VCaP (cell line): ENCODE data around the gene KDM4B.
A peak's percentile ranks its signal among the peaks of the same experiment; 100 is the strongest.

Experiments used
- H3K27ac ChIP-seq: fragments of 450-650 bp; 2 replicates; pipeline ENCODE4 v1.5.1; 2017
- CTCF ChIP-seq: fragments of 450-650 bp; conservative IDR thresholded peaks from 2 replicates; pipeline ENCODE4 v1.5.1; 2017; ENCODE audit warnings: mild to moderate bottlenecking, moderate library complexity

Gene KDM4B

DNA sequence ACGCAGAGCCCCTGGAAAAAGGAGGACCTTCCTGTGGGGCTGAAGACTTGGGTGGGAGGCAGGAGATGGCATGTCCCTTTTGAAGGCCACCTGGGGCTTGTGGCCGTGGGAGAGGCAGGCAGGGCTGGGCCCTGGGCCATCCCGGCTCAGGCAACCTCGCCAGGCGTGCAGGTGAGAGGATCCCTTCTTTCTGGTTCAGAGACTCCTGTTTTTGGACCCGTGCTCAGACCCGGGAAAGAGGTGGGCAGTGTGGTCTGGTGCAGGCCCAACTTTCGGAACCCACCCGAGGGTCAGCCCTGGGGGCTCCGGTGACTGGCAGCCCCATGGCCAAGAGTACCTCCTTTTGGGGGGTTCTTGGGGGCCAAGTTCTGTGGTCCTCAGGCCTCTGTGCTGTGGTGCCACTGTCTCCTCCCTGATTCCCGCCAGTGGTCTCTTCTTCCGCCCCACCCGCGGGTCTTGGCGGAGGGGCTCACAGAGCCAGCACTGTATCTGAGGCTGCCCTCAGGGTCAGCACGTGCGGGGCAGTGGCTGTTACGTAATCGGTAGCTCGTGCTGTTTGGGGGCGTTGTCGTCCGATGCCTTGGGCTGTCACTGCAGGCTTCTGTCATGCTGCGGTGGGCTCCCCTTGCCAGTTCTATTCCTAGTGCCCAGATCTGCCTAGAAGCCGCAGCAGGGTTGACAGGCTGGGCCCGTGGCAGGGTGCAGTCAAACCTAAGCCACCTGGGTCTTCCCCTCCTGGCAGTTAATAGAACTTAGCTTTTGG is 42.7 kb downstream of the KDM4B start:
- no peak for TF ChIP-seq CTCF
- H3K27ac ChIP-seq, result no peak overlapping the region

GRCh38 chr19:5012688-5013457 is 44.0 kb downstream of the KDM4B start:
- no peak for TF ChIP-seq CTCF
- no peak overlapping the region for H3K27ac ChIP-seq

DNA sequence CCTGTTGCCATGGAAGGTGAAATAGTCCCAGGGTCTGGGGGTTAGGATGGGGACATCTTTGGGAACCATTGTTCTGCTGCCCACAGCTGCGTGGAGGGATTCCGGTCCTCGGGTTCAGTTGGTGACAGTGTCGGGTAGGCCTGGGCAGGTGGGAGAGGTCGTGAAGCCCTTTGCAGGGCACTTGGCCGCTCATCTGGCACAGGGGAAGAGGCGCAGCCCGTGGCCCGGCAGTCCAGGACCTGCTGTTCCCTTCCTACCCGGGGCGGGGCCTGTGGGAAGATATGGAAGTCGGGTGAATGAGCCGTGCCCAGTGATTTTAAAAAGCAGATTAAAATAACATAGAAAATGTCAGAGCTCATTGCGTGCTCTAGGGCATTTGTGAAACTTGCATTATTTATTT is 44.8 kb downstream of the KDM4B start:
- no peak overlapping the region for H3K27ac ChIP-seq
- no peak for TF ChIP-seq CTCF

DNA sequence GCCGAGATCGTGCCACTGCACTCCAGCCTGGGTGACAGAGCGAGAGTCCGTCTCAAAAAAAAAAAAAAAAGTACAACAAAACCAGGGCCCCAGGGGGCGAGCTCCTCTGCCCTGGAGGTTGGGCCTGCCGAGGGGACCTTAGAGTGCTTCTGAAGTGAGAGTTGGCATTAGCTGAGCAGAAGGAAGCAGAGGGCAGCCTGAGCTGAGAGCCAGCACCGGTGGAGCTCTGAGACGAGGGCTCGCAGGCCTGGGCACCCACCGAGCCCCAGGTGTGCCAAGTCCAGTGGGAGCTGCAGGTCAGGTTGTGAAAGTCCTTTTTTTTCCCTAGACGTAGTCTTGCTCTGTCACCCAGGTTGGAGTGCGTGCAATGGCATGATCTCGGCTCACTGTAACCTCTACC is 46.0 kb downstream of the KDM4B start:
- no peak for TF ChIP-seq CTCF
- H3K27ac ChIP-seq, result no peak overlapping the region

- no peak overlapping the region for H3K27ac ChIP-seq
- no peak for TF ChIP-seq CTCF
Observed at GRCh38 chr19:5016268-5016667, 47.4 kb downstream of the KDM4B start.

DNA sequence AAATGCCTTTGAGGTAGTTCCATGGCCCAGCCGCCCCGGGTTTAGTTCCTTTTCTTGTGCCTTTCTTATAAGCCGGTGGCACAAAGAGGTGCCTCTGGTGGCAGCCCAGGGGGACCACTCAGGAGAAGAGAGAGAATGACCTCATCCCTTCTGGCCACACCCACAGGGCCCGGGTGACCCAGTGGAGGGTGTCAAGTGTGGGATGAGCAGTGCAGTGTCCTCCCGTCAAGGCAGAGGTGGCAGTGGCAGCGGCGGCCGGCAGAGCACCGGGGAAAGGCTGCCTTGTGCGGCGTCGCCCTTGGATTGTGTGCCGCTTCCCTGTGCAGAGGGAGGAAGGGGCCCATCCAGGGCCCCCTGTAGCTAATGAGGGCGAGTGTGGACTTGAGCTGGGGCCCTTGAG is 47.9 kb downstream of the KDM4B start:
- H3K27ac ChIP-seq, result no peak overlapping the region; the same call in 1 of the 2 replicates
- TF ChIP-seq CTCF, result no peak

DNA sequence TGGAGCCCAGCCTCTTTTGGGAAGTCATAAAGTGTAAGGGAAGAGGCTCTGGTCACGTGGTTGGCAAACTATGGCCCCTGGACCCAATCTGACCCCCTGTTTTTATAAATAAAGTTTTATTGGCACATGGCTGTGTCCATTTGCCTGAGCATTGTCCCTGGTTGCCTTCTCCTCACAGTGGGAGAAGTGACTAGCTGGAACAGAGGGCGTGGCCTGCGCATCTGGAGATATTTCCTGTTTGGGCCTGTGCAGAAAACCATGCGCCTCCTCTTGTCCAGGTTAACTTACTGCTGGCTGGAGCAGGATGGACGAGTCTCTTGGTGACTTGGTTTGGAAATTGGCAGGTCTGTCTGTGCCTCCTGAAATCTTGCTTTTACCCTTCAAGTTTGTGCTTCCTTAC is 48.3 kb downstream of the KDM4B start:
- TF ChIP-seq CTCF, result no peak
- H3K27ac ChIP-seq, result peak overlapping the region; percentile 27; the same call in 1 of the 2 replicates
